H9 (cell line): ENCODE measurements around the gene ZNF483. TPM values are rescaled to one million over a fixed set of nuclear protein-coding genes. Genes with fewer than 3 reads are reported as not detected.
A peak's percentile ranks its signal among the peaks of the same experiment; 100 is the strongest.
"Not testable (repeated sequence)": the region's sequence is repeated elsewhere in the genome, so short reads cannot be mapped to it uniquely, and the experiment has no call there.

ENCODE experiments used
- DNase-seq: peaks from one replicate; pipeline ENCODE4 v3.0.0-alpha.2; 2017
- H2AFZ ChIP-seq: one replicate; pipeline ENCODE4 v1.6.1; 2013; ENCODE audit warnings: mild to moderate bottlenecking, low read length, control low read depth, moderate library complexity
- H2AK5ac ChIP-seq: 2 replicates; pipeline ENCODE4 v1.6.1; 2013; ENCODE audit warnings: low read length, control low read depth, mixed read lengths; ENCODE audit not compliant: insufficient read length
- H2BK120ac ChIP-seq: one replicate; pipeline ENCODE4 v1.6.1; 2013; ENCODE audit warnings: low read depth, mild to moderate bottlenecking, low read length, control low read depth, inconsistent platforms; ENCODE audit not compliant: poor library complexity, severe bottlenecking
- H2BK12ac ChIP-seq: 2 replicates; pipeline ENCODE4 v1.6.1; 2013; ENCODE audit warnings: low read length, control low read depth, mixed read lengths, low read depth; ENCODE audit not compliant: insufficient read length
- H2BK15ac ChIP-seq: 2 replicates; pipeline ENCODE4 v1.6.1; 2013; ENCODE audit warnings: low read depth, low read length, control low read depth
- H2BK20ac ChIP-seq: one replicate; pipeline ENCODE4 v1.6.1; 2013; ENCODE audit warnings: low read depth, mild to moderate bottlenecking, low read length, control low read depth, inconsistent platforms; ENCODE audit not compliant: poor library complexity, severe bottlenecking
- H2BK5ac ChIP-seq: 2 replicates; pipeline ENCODE4 v1.6.1; 2013; ENCODE audit warnings: low read length, control low read depth, mixed read lengths; ENCODE audit not compliant: insufficient read length
- H3K14ac ChIP-seq: 2 replicates; pipeline ENCODE4 v1.6.1; 2013; ENCODE audit warnings: low read length, control low read depth; ENCODE audit not compliant: insufficient read depth
- H3K18ac ChIP-seq: 2 replicates; pipeline ENCODE4 v1.6.1; 2013; ENCODE audit warnings: low read depth, mild to moderate bottlenecking, mixed read lengths, low read length, control low read depth; ENCODE audit not compliant: insufficient read length
- H3K23ac ChIP-seq: 2 replicates; pipeline ENCODE4 v1.6.1; 2013; ENCODE audit warnings: low read length, control low read depth, mixed read lengths, low read depth; ENCODE audit not compliant: insufficient read length
- H3K23me2 ChIP-seq: 2 replicates; pipeline ENCODE4 v1.6.1; 2013; ENCODE audit warnings: low read depth, mild to moderate bottlenecking, mixed read lengths, low read length, control low read depth; ENCODE audit not compliant: insufficient read length, poor library complexity, severe bottlenecking
- H3K27ac ChIP-seq: 2 replicates; pipeline ENCODE4 v1.5.1; 2013; ENCODE audit warnings: low read length, control low read depth, mixed read lengths, low read depth; ENCODE audit not compliant: insufficient read length
- H3K27me3 ChIP-seq: 2 replicates; pipeline ENCODE4 v1.6.1; 2013; ENCODE audit warnings: low read length, control low read depth, inconsistent platforms; ENCODE audit not compliant: insufficient read depth
- H3K4ac ChIP-seq: 2 replicates; pipeline ENCODE4 v1.6.1; 2013; ENCODE audit warnings: low read depth, mild to moderate bottlenecking, control low read depth, inconsistent platforms, low read length, moderate library complexity
- H3K4me1 ChIP-seq: 2 replicates; pipeline ENCODE4 v1.6.1; 2013; ENCODE audit warnings: low read length, control low read depth, inconsistent platforms; ENCODE audit not compliant: insufficient read depth
- H3K4me2 ChIP-seq: 2 replicates; pipeline ENCODE4 v1.6.1; 2013; ENCODE audit warnings: low read length, control low read depth, mixed read lengths; ENCODE audit not compliant: insufficient read length, insufficient read depth
- H3K56ac ChIP-seq: 2 replicates; pipeline ENCODE4 v1.6.1; 2013; ENCODE audit warnings: low read depth, mild to moderate bottlenecking, mixed read lengths, low read length, control low read depth; ENCODE audit not compliant: insufficient read length
- H3K79me1 ChIP-seq: 2 replicates; pipeline ENCODE4 v1.6.1; 2013; ENCODE audit warnings: low read depth, mild to moderate bottlenecking, moderate library complexity, low read length, control low read depth, inconsistent platforms; ENCODE audit not compliant: insufficient read depth, poor library complexity, severe bottlenecking
- H3K79me2 ChIP-seq: 2 replicates; pipeline ENCODE4 v1.6.1; 2013; ENCODE audit warnings: low read length, control low read depth, inconsistent platforms; ENCODE audit not compliant: insufficient read depth
- H3K9ac ChIP-seq: 2 replicates; pipeline ENCODE4 v1.6.1; 2013; ENCODE audit warnings: low read length, control low read depth, mixed read lengths; ENCODE audit not compliant: insufficient read length; ENCODE audit errors: extremely low read depth
- H3K9me3 ChIP-seq: one replicate; pipeline ENCODE4 v1.6.1; 2013; ENCODE audit warnings: low read depth, low read length, inconsistent platforms; ENCODE audit not compliant: control insufficient read depth
- H3T11ph ChIP-seq: one replicate; pipeline ENCODE4 v1.6.1; 2013; ENCODE audit warnings: mild to moderate bottlenecking, low read length, control low read depth, inconsistent platforms
- H4K20me1 ChIP-seq: one replicate; pipeline ENCODE4 v1.6.1; 2013; ENCODE audit not compliant: control insufficient read depth, insufficient read length, insufficient read depth
- H4K5ac ChIP-seq: 2 replicates; pipeline ENCODE4 v1.6.1; 2013; ENCODE audit warnings: low read depth, mild to moderate bottlenecking, mixed read lengths, low read length, control low read depth; ENCODE audit not compliant: insufficient read length
- H4K8ac ChIP-seq: replicated peaks from 2 replicates; pipeline ENCODE4 v1.6.1; 2013; ENCODE audit warnings: low read length, control low read depth, mixed read lengths, low read depth; ENCODE audit not compliant: insufficient read length
- H4K91ac ChIP-seq: 2 replicates; pipeline ENCODE4 v1.6.1; 2013; ENCODE audit warnings: low read depth, mild to moderate bottlenecking, moderate library complexity, mixed read lengths, low read length, control low read depth; ENCODE audit not compliant: insufficient read length
- H3K27ac Mint-ChIP-seq, 3 experiments: 2 replicates in 2 of 3; 3 replicates in 1 of 3; pipeline ENCODE4 v1.8.0; 2020 to 2021; ENCODE audit warnings: mixed read lengths in 3 of 3, mild to moderate bottlenecking in 1 of 3, moderate library complexity in 1 of 3
- H3K27me3 Mint-ChIP-seq: 2 replicates; pipeline ENCODE4 v1.8.0; 2021; ENCODE audit warnings: low read depth, mild to moderate bottlenecking, moderate library complexity, mixed read lengths
- H3K36me3 Mint-ChIP-seq, 3 experiments: 2 replicates in 2 of 3; 3 replicates in 1 of 3; pipeline ENCODE4 v1.8.0; 2020 to 2021; ENCODE audit warnings: low read depth in 3 of 3, mixed read lengths in 3 of 3; ENCODE audit not compliant: insufficient read depth in 1 of 3
- H3K4me1 Mint-ChIP-seq, 2 experiments: 2 replicates each; pipeline ENCODE4 v1.8.0; 2020; ENCODE audit warnings: mixed read lengths in 2 of 2
- H3K4me3 Mint-ChIP-seq, 2 experiments: 2 replicates in 1 of 2; 3 replicates in 1 of 2; pipeline ENCODE4 v1.8.0; 2020 to 2021; ENCODE audit warnings: mild to moderate bottlenecking in 2 of 2, mixed read lengths in 2 of 2, moderate library complexity in 1 of 2
- H3K9me3 Mint-ChIP-seq, 2 experiments: 2 replicates in 1 of 2; 3 replicates in 1 of 2; pipeline ENCODE4 v1.8.0; 2020; ENCODE audit warnings: mild to moderate bottlenecking in 2 of 2, mixed read lengths in 2 of 2, moderate library complexity in 1 of 2
- WGBS: extraction: QIAGEN DNeasy Blood & Tissue Kit; methylation state at CpG from one replicate; pipeline ENCODE4 v1.1.7; 2013; ENCODE audit warnings: missing lambda C conversion rate, low lambda C conversion rate, mixed read lengths; ENCODE audit not compliant: insufficient read length; ENCODE audit errors: extremely low coverage; 5-methylcytosine and 5-hydroxymethylcytosine counted together
- total RNA-seq: library from RNA; stranded (reverse); gene quantifications from 2 replicates; pipeline ENCODE4 v1.2.1, GENCODE V29; 2021
- TF ChIP-seq, protein P1 (sequence below): fragments of 200-600 bp; sonication (generic); conservative IDR thresholded peaks from 3 replicates; pipeline ENCODE4 v1.8.0; 2021; ENCODE audit warnings: antibody characterized with exemption, mild to moderate bottlenecking

Gene ZNF483
- total RNA-seq, 1 experiment from 2014 or later: 48.1 TPM

DNA sequence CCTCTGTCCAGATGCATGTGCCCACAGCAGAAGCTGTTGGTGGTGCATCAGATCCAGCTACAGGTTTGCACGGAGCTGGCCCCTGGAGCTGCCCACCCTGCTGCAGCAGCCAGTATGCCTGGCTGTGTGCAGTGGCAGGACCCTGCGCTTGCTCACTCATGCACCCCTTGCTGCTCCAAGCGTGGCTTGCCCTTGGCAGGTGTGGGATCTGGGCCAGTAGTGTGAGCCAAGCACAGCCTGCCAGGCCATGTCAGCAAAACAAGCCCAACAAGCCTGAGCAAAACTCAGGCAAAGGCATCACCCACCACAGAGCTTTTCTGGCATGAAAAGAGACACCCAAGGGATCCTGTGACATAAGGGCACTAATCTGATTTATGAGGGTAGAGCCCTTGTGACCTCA, 22.5 kb upstream of the ZNF483 start:
- no peak overlapping the region for H3K56ac ChIP-seq
- Mint-ChIP-seq H3K36me3 (no peaks in the 10 kb centered on the region), H3K4me1 (0 out of 4 replicates have a peak, but pooled peaks cover 0 to 3% of the 10 kb centered on the region in 2 experiments), H3K27ac (no peak overlapping the region; a peak in 1 of 7 replicates), H3K4me3 (no peak overlapping the region), H3K9me3 (no peaks in the 10 kb centered on the region), H3K27me3 (no peaks in the 10 kb centered on the region)
- no peaks in the 10 kb centered on the region for H3K79me1 ChIP-seq
- TF ChIP-seq, protein P1, sequence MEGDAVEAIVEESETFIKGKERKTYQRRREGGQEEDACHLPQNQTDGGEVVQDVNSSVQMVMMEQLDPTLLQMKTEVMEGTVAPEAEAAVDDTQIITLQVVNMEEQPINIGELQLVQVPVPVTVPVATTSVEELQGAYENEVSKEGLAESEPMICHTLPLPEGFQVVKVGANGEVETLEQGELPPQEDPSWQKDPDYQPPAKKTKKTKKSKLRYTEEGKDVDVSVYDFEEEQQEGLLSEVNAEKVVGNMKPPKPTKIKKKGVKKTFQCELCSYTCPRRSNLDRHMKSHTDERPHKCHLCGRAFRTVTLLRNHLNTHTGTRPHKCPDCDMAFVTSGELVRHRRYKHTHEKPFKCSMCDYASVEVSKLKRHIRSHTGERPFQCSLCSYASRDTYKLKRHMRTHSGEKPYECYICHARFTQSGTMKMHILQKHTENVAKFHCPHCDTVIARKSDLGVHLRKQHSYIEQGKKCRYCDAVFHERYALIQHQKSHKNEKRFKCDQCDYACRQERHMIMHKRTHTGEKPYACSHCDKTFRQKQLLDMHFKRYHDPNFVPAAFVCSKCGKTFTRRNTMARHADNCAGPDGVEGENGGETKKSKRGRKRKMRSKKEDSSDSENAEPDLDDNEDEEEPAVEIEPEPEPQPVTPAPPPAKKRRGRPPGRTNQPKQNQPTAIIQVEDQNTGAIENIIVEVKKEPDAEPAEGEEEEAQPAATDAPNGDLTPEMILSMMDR: no peak
- H3K4me1 ChIP-seq: no peaks in the 10 kb centered on the region
- no peak overlapping the region for H3K18ac ChIP-seq
- DNase-seq: no peak
- H2AK5ac ChIP-seq: no peak overlapping the region
- no peak overlapping the region for H3K27ac ChIP-seq
- H3K9ac ChIP-seq: no peak overlapping the region
- H2BK12ac ChIP-seq: no peak overlapping the region
- no peaks in the 10 kb centered on the region for H3K79me2 ChIP-seq
- H3K9me3 ChIP-seq: no peaks in the 10 kb centered on the region
- no peak overlapping the region for H2BK20ac ChIP-seq
- no peak overlapping the region for H4K5ac ChIP-seq
- H4K91ac ChIP-seq: no peak overlapping the region
- no peak overlapping the region for H2BK120ac ChIP-seq
- H2AFZ ChIP-seq: no peak overlapping the region
- no peak overlapping the region for H2BK15ac ChIP-seq
- no peaks in the 10 kb centered on the region for H4K20me1 ChIP-seq
- no peak overlapping the region for H2BK5ac ChIP-seq
- H3K23me2 ChIP-seq: no peaks in the 10 kb centered on the region
- H3K23ac ChIP-seq: no peak overlapping the region
- no peak overlapping the region for H3T11ph ChIP-seq
- H3K4ac ChIP-seq: no peak overlapping the region
- H3K4me2 ChIP-seq: no peak overlapping the region
- WGBS: no CpG with 5 or more reads among the region's 3 CpGs
- no peaks in the 10 kb centered on the region for H3K27me3 ChIP-seq
- H3K14ac ChIP-seq: no peak overlapping the region
- H4K8ac ChIP-seq: no peak overlapping the region

DNA sequence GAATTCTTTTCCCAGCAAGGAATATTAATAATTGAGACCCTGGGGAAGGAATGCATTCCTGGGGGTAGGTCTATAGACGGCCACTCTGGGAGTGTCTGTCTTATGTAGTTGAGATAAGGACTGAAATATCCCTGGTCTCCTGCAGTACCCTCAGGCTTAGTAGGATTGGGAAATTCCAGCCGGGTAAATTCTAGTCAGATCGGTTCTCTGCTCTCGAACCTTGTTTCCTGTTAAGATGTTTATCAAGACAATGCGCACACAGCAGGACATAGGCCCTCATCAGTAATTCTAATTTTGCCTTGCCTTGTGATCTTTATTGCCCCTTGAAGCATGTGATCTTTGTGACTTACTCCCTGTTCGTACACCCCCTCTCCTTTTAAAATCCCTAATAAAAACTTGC, 13.4 kb upstream of the ZNF483 start:
- H4K5ac ChIP-seq, H2AK5ac ChIP-seq, H2BK15ac ChIP-seq, H3K23me2 ChIP-seq, H2BK120ac ChIP-seq, H3K4ac ChIP-seq, H2AFZ ChIP-seq, H3K9me3 ChIP-seq, H3T11ph ChIP-seq, H3K79me2 ChIP-seq, H3K23ac ChIP-seq, H3K27me3 Mint-ChIP-seq, H4K91ac ChIP-seq, H2BK20ac ChIP-seq, H4K20me1 ChIP-seq, H3K4me1 ChIP-seq, H3K79me1 ChIP-seq, H2BK5ac ChIP-seq, H4K8ac ChIP-seq, H2BK12ac ChIP-seq, H3K56ac ChIP-seq, H3K4me1 Mint-ChIP-seq, H3K14ac ChIP-seq, H3K27me3 ChIP-seq, H3K4me2 ChIP-seq, DNase-seq, H3K18ac ChIP-seq, H3K27ac ChIP-seq, H3K9ac ChIP-seq: not testable (repeated sequence)
- no CpG with 5 or more reads among the region's 6 CpGs for WGBS
- peak overlapping the region in 1 of 2 experiments; percentile 26; a peak in 1 of 5 replicates for H3K4me3 Mint-ChIP-seq
- peaks cover 23 to 29% of the 10 kb centered on the region in 2 experiments for H3K9me3 Mint-ChIP-seq
- H3K36me3 Mint-ChIP-seq: peaks cover 20 to 30% (median 22%) of the 10 kb centered on the region in 3 experiments
- peak overlapping the region in 2 of 3 experiments; percentile 34 to 67; a peak in 1 of 7 replicates for H3K27ac Mint-ChIP-seq
